Prostate gland (tissue), 2 donors: Measurements from ENCODE around the gene HMMR.
"Not testable (repeated sequence)": the region's sequence is repeated elsewhere in the genome, so short reads cannot be mapped to it uniquely, and the experiment has no call there.

ENCODE experiments used
- CTCF ChIP-seq, 4 experiments: fragments of 200-600 bp in 2 of 4; fragments of 450-650 bp in 2 of 4; sonication (generic) in 2 of 4; IDR thresholded peaks; 1 replicate in 3 of 4; 2 replicates in 1 of 4; pipeline ENCODE4 v1.5.1; 2016 to 2019; ENCODE audit warnings: antibody characterized with exemption in 4 of 4, mild to moderate bottlenecking in 2 of 4, moderate library complexity in 2 of 4
- POLR2A ChIP-seq: fragments of 450-650 bp; IDR thresholded peaks from one replicate; pipeline ENCODE4 v1.6.1; 2016; ENCODE audit warnings: antibody characterized with exemption, mild to moderate bottlenecking
- POLR2AphosphoS5 ChIP-seq: sonication (generic); formaldehyde crosslinking; IDR thresholded peaks from one replicate; pipeline ENCODE4 v1.6.1; 2017; ENCODE audit warnings: antibody characterized with exemption

GRCh38 chr5:163455406-163455805 lies 5.0 kb upstream of the HMMR start:
- not testable (repeated sequence) for TF ChIP-seq CTCF (IDR thresholded peaks at IDR 0.05); POLR2A; POLR2AphosphoS5
